NK-92 treated with Interleukin-12 subunit alpha and Interleukin-12 subunit beta, amount 100 ng/mL, for 24 hours (cell line): ENCODE data around the gene KCNJ6.
"Not testable (repeated sequence)": the region's sequence is repeated elsewhere in the genome, so short reads cannot be mapped to it uniquely, and the experiment has no call there.

Experiments used
- DNase-seq: peaks from one replicate; lab custom pipeline; 2025; lab: John Stamatoyannopoulos, UW

The KCNJ6 gene

DNA sequence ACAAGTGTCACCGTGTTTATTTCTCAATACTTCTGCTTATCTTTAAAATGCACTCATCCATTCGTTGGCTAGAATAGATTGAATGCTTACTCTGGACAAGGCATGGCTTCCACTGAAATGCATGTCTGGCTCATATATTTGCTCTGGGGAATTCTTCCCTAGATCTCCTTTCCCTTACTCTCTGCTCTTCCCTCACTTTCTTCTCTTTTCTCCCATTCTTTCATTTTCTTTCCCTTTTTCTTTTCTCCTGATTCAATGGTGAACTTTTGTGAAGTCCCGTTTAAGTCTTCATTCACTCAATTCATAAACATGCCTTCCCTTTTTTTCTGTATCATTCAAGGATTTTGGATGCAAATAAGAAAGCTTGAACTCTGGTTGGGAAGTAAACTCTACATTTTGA is 315.2 kb downstream of the KCNJ6 start:
- no peak for DNase-seq

DNA sequence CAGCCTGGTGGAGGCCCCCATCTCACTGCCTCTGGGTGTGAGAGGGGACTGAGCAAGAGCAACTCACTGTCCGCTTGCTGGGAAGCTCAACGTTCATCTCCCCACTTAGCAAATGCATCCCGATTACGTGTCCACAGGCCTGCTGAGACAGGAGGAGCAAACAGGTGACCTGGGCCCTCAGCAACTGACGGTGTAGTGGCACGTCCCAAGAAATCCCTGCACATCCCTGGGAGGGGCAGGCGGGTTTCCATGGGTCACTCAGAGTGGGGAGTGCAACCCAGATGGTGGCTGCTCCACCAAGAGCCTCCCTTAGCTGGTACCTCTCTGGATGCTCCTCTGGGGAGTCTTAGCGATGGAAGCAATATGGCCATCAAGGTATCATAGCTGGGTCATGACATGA is 320.3 kb downstream of the KCNJ6 start:
- no peak for DNase-seq

DNA sequence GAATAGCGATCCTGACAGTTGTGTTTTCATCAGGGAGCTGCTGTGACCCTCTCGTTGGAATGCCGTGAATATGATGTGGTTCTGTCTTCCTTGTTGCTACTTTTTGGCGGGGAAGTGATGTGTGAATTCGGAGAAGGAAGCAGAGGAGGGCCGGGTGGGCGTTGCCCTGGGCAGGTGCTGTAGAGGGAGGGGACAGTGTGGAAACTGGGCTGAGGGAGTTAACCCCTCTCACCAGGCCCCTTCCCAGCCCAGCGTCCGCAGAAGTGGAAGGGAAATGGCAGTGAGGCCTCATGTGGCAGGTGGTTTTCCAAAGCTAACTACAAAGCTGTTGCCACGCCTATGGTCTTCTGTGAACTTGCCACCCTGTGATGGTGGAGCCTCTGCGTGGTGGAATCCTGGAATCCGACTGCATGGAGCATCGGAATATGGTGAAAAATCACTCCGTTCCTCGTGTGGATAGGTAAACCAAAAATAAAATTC is 321.7 kb downstream of the KCNJ6 start:
- DNase-seq: no peak

DNA sequence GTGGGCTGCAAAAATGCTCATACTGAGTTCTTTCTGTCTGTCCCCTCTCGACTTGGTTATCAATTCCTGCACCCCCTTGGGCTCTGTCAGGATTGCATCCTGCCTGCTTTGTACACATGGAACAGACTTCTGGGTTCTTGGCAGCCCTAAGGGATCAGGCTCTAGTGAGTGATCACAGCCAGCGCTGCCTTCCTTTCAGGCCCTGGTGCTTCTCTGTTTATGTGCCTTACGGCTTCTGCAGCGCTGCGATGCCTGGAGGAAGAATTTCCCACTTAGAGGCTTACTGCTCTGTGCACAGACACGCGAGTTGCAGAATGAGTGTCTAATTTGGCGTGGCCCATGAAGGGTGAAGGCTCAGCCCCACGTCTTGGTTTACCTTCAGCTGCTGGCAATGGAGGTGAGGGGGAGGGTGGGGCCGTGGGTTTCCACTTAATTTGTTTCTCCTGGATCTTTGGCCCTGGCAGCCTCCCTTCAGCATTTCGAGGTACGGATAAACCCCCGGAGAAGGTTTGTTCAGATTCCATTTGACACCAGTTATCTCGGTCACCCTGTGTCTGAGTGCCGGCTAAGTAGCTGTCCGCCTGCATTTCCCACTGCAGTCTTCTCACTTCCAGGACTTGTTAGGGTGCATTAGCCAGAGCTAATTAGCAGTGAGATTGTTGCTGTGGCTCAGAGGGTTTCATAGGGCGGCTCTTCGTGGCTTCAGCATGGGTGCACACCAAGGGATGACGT is 322.4 kb downstream of the KCNJ6 start:
- DNase-seq: no peak

- DNase-seq: no peak
These were observed 323.2 kb downstream of the KCNJ6 start for GRCh38 chr21:37593015-37593414.

- no peak for DNase-seq
These were observed 323.8 kb downstream of the KCNJ6 start for GRCh38 chr21:37592496-37592895.

- DNase-seq: not testable (repeated sequence)
These were observed 324.3 kb downstream of the KCNJ6 start for GRCh38 chr21:37591994-37592393.

DNA sequence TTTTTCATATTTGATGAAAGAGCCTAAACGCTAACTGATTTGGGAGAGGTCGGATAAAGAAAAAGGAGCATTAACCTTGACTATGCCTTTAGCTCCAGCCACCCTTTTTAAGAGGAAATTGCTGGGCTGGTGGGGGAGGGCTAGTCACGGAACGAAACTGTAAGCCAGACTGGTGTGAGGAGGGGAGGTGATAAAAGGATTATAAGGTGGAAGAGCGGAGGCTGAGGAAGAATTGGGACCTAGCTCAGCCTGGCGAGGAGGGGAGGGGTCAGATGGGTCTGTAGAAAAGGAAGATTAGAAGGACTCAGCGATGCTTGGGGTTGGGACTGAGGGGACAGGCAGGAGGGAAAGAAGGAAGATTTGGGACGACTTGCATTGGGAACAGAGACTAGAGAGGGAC is 325.4 kb downstream of the KCNJ6 start:
- DNase-seq: not testable (repeated sequence)

GRCh38 chr21:37588644-37589043 is 327.6 kb downstream of the KCNJ6 start:
- DNase-seq: not testable (repeated sequence)

GRCh38 chr21:37587635-37588177 is 328.6 kb downstream of the KCNJ6 start:
- no peak for DNase-seq

GRCh38 chr21:37587203-37587602 is 329.1 kb downstream of the KCNJ6 start:
- DNase-seq: no peak

GRCh38 chr21:37582590-37582989 is 333.7 kb downstream of the KCNJ6 start:
- no peak for DNase-seq

GRCh38 chr21:37580666-37581065 is 335.6 kb downstream of the KCNJ6 start:
- no peak for DNase-seq

DNA sequence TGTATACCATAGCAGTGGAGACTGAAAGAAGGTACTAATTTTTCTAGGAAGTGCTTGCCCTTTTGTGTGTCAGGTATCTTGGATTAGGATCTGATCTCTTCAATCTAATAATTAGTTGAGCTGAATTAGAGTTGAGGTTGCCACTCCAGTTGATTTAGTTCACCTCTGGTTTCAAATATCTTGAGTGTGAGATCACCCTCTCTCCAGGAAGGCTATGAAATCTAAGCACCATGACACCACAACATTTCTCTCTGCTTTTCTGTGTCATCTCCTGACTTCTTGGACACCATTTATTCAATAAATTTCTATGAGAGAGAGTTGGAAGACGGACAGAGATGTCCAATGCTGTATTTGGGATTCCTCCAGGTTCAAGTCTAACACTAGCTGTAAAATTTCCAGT is 336.9 kb downstream of the KCNJ6 start:
- DNase-seq: no peak

DNA sequence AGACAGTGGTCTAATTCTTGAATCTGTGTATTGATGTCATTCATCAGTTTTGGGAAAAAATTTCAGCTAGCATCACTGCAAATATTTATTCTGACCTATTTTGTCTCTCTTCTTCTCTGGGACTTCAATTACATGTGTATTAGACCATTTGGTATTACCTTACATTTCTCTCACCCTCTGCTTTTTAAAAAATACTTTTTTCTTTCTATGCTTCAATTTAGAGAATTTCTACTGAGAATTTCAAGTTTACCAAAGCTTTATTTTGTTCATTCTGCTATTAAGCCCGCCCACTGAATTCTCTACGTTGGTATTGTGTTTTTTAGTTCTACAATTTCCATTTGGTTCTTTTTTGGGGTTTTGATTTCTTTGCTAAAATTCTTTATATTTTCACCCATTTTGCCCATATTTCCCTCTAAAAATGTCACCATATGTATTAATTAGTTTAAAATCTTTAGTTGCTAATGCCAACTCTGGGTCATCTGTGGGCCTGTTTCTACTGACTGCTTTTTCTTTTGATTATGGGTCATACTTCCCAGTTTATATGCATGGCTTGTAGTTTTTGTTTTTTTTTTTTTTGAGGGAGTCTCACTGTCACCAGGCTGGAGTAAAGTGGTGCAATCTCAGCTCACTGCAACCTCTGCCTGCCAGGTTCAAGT is 337.7 kb downstream of the KCNJ6 start:
- DNase-seq: no peak

- DNase-seq: not testable (repeated sequence)
These were observed 339.3 kb downstream of the KCNJ6 start for GRCh38 chr21:37576929-37577328.

- no peak for DNase-seq
These were observed 340.7 kb downstream of the KCNJ6 start for GRCh38 chr21:37575580-37575979.

GRCh38 chr21:37574751-37575150 is 341.5 kb downstream of the KCNJ6 start:
- DNase-seq: no peak

GRCh38 chr21:37574316-37574715 is 341.9 kb downstream of the KCNJ6 start:
- DNase-seq: no peak

- DNase-seq: no peak
These were observed 344.8 kb downstream of the KCNJ6 start for GRCh38 chr21:37571442-37571841.

GRCh38 chr21:37568916-37569315 is 347.3 kb downstream of the KCNJ6 start:
- DNase-seq: no peak

GRCh38 chr21:37568415-37568814 is 347.8 kb downstream of the KCNJ6 start:
- no peak for DNase-seq
